Mononuclear cell (primary cell): ENCODE data around the gene RPL22L1. TPM values are rescaled to one million over a fixed set of nuclear protein-coding genes. Genes with fewer than 3 reads are reported as not detected.
"Not testable (repeated sequence)": the region's sequence is repeated elsewhere in the genome, so short reads cannot be mapped to it uniquely, and the experiment has no call there.

Experiments used
- H3K27me3 ChIP-seq: 2 replicates; pipeline ENCODE4 v1.6.0; 2011; ENCODE audit warnings: low read length, control low read depth; ENCODE audit not compliant: insufficient read depth
- H3K4me1 ChIP-seq: 2 replicates; pipeline ENCODE4 v1.5.1; 2011; ENCODE audit warnings: mild to moderate bottlenecking, low read length, control low read depth; ENCODE audit not compliant: insufficient read depth
- H3K4me3 ChIP-seq: 2 replicates; pipeline ENCODE4 v1.5.1; 2011; ENCODE audit warnings: mild to moderate bottlenecking, low read length, moderate library complexity
- H3K9me3 ChIP-seq: 2 replicates; pipeline ENCODE4 v1.5.1; 2011; ENCODE audit warnings: low read depth, mild to moderate bottlenecking, control low read depth, low read length
- total RNA-seq: library from RNA; depleted of rRNA; stranded (reverse); fragments of >200 nt; gene quantifications from one replicate; pipeline ENCODE4 v1.2.3, GENCODE V29; 2012

The RPL22L1 gene
- total RNA-seq, 1 donor, result 131 TPM

DNA sequence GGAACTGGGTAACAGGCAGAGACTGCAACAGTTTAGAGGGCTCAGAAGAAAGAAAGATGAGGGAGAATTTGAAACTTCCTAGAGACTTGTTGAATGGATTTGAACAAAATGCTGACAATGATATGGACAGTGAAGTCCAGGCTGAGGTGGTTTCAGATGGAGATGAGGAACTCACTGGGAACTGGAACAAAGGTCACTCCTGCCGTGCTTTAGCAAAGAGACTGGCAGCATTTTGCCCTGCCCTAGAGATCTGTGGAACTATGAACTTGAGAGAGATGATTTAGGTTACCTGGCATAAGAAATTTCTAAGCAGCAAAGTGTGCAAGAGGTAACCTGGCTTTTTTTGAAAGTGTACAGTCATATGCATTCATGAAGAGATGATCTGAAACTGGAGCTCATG is 26.8 kb upstream of the RPL22L1 start:
- H3K4me1 ChIP-seq, result no peaks in the 10 kb centered on the region
- no peak overlapping the region for H3K4me3 ChIP-seq
- no peaks in the 10 kb centered on the region for H3K9me3 ChIP-seq
- H3K27me3 ChIP-seq, result no peaks in the 10 kb centered on the region

DNA sequence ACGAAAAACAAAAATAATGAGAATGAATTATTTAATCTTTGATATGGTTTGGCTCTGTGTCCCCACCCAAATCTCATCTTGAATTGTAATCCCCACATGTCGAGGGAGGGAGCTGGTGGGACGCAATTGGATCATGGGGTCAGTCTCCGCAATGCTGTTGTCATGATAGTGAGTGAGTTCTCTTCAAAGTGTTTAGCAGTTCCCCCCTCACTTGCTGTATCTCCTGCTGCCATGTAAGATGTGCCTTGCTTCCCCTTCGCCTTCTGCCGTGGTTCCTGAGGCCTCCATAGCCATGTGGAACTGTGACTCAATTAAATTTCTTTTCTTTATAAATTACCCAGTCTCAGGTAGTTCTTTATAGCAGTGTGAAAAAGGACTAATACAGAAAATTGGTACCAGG is 26.3 kb upstream of the RPL22L1 start:
- not testable (repeated sequence) for H3K27me3 ChIP-seq, H3K9me3 ChIP-seq, H3K4me1 ChIP-seq, H3K4me3 ChIP-seq

DNA sequence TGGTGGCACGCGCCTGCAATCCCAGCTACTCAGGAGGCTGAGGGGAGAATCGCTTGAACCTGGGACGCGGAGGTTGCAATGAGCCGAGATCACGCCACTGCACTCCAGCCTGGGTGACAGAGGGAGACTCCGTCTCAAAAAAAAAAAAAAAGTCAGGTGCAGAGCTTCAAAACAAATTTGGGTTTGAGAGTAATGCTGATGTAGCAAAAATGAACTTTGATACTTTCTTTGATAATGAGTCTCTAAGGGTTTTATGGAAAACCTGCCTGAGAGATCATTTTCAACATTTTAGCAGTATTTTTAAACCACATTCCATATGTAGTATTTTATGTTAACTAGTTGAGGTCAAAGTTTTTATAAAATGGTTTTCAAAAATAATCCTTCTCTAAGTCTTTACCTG is 23.9 kb upstream of the RPL22L1 start:
- Histone ChIP-seq H3K27me3 (no peaks in the 10 kb centered on the region), H3K4me3 (no peak overlapping the region), H3K4me1 (no peaks in the 10 kb centered on the region), H3K9me3 (no peaks in the 10 kb centered on the region)

DNA sequence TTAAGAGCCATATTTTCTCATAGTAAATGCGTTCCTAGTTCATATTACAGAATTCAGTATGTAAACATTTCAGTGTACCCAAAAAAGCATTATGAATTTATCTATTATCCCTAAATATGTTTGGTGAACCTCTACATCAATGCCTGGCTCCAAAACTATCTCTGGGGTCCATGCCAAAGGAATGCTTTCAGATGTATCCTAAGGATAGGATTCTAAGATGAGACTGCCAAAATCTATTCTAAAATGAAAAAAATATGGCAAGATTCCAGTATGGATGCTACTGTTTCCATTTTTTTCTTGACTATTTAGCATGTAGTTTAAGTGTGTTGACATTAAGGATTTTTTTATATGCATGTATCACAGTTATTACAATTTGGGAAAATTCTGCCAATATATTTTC is 19.6 kb upstream of the RPL22L1 start:
- H3K9me3 ChIP-seq, result no peaks in the 10 kb centered on the region
- H3K4me3 ChIP-seq, result no peak overlapping the region
- H3K4me1 ChIP-seq, result no peaks in the 10 kb centered on the region
- H3K27me3 ChIP-seq, result no peaks in the 10 kb centered on the region

DNA sequence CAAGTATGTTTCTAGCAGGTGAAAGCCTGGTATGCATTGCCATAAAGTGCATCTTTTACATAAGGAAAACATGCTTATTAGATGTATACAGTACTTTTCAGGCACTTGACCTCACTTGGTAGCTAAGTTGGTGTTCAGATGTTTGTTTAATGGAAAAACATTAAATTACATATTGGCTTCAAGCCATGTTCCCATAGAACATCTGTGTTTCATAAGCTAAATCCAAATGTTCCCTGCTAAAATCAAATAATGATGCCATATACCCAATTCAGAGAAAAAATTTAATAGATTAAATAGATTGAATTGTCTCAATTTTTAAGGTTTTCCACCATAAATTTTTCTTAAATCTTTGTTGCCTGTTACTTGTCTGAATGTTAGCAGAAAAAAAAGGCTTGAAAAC is 19.1 kb upstream of the RPL22L1 start:
- H3K4me1 ChIP-seq, result no peaks in the 10 kb centered on the region

DNA sequence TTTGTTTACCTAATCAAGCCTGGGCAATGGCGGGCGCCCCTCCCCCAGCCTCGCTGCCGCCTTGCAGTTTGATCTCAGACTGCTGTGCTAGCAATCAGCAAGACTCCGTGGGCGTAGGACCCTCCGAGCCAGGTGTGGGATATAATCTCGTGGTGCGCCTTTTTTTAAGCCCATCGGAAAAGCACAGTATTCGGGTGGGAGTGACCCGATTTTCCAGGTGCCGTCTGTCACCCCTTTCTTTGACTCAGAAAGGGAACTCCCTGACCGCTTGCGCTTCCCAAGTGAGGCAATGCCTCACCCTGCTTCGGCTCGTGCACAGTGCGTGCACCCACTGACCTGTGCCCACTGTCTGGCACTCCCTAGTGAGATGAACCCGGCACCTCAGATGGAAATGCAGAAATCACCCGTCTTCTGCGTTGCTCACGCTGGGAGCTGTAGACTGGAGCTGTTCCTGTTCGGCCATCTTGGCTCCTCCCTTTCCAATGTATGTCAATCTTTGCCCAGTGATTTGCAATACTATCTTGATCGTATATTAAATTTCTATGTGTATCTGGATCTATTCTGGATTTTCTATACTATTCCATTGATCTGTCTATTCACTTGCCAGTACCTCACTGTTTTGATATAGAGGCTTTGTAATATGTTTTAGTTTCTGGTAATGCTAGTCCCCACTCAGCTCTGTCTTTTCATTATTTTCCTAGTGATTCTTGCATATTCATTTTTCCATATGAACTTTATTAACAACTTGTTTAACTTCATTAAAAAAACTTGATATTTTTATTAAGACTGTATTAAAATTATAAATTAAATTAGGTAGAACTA is 14.3 kb upstream of the RPL22L1 start:
- H3K9me3 ChIP-seq, H3K27me3 ChIP-seq, H3K4me3 ChIP-seq, H3K4me1 ChIP-seq: not testable (repeated sequence)

More for the DNA sequence above, 19.1 kb upstream of the RPL22L1 start:
- Histone ChIP-seq H3K9me3 (no peaks in the 10 kb centered on the region), H3K27me3 (no peaks in the 10 kb centered on the region), H3K4me3 (no peak overlapping the region)

DNA sequence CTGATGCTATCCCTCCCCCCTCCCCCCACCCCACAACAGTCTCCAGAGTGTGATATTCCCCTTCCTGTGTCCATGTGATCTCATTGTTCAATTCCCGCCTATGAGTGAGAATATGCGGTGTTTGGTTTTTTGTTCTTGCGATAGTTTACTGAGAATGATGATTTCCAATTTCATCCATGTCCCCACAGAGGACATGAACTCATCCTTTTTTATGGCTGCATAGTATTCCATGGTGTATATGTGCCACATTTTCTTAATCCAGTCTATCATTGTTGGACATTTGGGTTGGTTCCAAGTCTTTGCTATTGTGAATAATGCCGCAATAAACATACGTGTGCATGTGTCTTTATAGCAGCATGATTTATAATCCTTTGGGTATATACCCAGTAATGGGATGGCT is 8.7 kb upstream of the RPL22L1 start:
- H3K9me3 ChIP-seq, H3K4me3 ChIP-seq, H3K4me1 ChIP-seq, H3K27me3 ChIP-seq: not testable (repeated sequence)

DNA sequence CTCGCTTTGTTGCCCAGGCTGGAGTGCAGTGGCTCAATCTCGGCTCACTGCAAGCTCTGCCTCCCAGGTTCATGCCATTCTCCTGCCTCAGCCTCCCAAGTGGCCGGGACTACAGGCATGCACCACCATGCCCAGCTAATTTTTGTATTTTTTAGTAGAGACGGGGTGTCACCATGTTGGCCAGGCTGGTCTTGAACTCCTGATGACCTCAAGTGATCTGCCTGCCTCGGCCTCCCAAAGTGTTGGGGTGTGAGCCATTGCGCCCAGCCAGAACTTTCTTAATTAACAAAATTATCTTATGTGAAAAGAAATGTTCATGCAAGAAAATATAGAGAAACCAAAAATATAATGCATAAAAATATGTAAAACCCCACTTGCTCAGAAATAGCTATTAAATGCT is 7.3 kb upstream of the RPL22L1 start:
- H3K27me3 ChIP-seq, H3K9me3 ChIP-seq, H3K4me1 ChIP-seq, H3K4me3 ChIP-seq: not testable (repeated sequence)

DNA sequence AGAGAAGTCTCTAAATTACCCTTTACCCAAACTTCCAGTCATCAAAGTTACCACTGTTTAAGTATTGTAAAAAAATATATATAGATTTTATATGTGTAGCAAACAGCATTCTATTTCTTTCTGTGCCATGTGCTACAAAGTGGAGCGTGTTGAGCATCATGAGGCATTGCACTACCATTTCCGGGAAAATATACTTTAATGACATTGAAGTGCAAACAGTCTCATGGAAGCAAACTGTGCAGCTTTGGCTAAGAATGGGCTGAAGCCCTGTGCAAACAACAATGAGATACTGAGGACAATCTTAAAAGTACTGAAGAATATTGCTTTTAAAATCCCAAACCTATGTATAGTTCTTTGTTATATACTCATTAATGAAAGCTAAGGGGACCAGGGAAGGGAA is 6.5 kb upstream of the RPL22L1 start:
- Histone ChIP-seq H3K4me3 (no peak overlapping the region), H3K27me3 (no peaks in the 10 kb centered on the region), H3K4me1 (no peaks in the 10 kb centered on the region), H3K9me3 (no peaks in the 10 kb centered on the region)

DNA sequence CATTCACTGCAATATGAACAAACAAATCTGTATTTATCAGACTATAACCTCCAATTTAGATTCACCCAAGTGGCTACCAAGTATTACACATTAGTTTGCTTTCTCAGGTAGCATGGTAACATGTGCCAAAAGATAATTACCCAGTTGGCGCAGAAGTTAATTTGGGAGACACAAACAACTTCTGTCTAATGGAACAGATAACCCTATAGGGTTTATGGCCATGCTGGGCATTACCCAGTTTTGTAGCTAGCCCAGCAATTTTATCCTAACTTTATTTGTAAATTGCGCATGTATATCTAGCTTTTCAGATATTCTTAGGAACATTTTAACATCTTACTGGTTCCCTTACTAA is 780 bp downstream of the RPL22L1 start:
- Histone ChIP-seq H3K27me3 (no peaks in the 10 kb centered on the region), H3K9me3 (no peaks in the 10 kb centered on the region), H3K4me1 (peaks cover 33% of the 10 kb centered on the region), H3K4me3 (peak overlapping the region; percentile 71)

DNA sequence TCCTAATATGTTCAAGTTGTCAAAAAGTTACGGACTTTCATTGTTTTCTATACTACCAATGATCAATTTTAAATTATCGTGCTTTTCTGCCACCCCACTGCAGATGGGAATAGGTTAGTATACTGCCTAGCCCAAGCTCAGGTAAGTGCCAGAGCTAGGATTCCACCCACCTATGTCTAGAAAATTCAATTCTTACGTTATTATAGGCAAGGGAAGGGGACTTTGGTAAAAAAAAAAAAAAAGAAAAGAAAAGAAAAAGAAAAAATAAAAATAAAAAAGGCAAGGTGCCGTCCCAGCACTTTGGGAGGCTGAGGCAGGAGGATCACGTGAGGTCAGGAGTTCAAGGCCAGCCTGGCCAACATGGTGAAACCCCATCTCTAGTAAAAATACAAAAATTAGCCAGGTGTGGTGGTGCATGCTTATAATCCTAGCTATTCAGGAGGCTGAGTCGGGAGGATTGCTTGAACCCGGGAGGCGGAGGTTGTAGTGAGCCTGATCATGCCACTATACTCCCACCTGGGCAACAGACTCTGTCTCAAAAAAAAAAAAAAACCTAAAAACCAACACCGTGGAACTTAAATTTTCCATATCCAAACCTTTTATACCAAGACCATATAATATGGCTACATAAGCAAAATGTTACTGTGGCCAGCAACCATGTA is 1.3 kb downstream of the RPL22L1 start:
- Histone ChIP-seq H3K9me3 (no peaks in the 10 kb centered on the region), H3K27me3 (no peaks in the 10 kb centered on the region), H3K4me3 (peak overlapping the region; percentile 71), H3K4me1 (peaks cover 33% of the 10 kb centered on the region)

DNA sequence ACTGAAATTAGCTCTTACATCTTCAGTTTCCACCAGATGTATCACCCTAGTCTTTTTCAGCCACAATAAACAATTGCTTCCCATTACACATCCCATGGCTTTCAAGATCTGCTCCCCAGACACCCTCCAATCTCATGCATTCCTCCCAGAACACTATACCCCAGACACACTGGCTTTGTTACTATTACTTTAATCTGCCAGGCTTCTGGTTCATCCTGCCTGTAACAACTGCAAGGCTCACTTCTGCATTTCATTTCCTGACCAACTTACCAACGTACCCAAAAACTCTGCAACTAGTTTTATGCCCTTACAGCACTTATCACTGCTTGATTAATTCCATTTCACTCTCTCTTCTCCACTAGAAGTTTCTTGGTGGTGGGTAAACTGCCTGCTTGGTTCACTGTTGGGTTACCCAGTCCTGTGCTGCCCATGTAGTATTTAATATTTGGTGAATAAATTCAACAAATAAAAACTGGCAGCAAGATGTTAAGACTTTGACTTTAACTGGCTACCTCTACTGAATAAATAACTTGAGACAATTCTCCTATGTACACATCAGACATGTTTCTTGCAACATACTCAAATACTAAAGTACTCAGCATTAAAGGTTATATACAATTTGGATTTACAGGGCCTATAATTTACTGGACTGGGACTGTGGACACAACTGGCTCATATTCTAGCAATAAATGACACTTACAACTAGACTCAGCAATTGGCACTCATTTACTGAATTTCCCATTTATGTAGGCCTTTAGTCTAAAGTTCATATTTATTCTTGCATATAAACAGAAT is 2.7 kb downstream of the RPL22L1 start:
- no peak overlapping the region for H3K4me3 ChIP-seq

DNA sequence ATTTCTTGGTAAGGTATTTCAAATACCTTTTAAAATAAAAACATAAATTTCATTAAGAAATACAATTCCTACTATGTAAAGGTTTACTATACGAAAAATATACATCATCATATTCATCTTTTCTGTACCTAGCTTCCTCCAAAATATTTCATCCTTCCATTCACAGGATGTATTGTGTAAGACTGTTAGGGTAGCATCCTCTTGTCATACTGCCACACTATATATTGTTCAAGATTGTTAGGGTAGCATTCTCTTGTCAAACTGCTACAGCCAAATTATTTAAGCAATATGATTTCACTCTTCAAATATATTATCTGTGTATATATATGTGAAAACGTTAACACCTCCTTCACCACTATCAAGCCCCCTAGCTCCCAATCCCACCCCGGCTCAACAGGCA is 3.5 kb downstream of the RPL22L1 start:
- Histone ChIP-seq H3K4me3 (no peak overlapping the region), H3K9me3 (no peaks in the 10 kb centered on the region), H3K4me1 (peaks cover 33% of the 10 kb centered on the region), H3K27me3 (no peaks in the 10 kb centered on the region)

More for the DNA sequence above, 2.7 kb downstream of the RPL22L1 start:
- Histone ChIP-seq H3K4me1 (peaks cover 33% of the 10 kb centered on the region), H3K27me3 (no peaks in the 10 kb centered on the region), H3K9me3 (no peaks in the 10 kb centered on the region)

DNA sequence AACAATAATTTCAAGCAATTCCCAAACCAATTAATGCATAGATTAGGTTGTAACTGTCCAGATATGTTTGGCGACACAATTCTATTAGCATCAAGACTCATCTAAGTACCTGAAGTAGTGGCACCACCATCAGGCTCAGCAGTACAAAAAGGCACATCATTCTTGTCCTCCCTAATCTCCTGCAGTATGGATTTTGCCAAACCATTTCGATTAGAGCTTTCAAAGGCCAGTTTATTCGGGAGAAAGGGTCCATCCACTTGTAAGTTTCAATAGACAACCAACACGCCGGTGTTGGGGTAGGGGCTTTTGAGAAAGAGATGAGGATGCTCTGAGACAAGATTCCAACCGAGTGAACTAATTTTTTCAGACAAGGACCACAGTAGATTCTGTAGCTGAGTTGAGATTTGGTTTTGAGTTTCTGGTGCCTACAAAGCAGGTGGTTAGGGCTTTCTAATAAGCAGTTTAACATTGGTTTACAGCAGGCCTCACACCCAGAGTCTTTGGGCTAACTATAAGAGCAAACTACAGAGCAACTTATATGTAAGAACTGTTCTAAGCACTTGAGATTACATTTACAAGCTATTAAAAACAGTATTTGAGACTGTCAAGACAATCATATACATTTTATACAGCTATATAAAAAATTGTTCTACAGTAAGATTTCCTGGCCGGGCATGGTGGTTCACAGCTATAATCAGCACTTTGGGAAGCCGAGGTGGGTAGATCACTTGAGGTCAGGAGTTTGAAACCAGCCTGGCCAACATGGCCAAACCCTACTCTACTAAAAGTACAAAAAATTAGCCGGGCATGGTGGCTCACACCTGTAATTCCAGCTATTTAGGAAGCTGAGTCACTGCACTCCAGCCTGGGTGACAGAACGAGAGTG is 4.5 kb downstream of the RPL22L1 start:
- Histone ChIP-seq H3K9me3 (no peaks in the 10 kb centered on the region), H3K4me3 (no peak overlapping the region), H3K27me3 (no peaks in the 10 kb centered on the region), H3K4me1 (peaks cover 30% of the 10 kb centered on the region)
